ENCODE results near the gene SLC25A14.
A peak's percentile ranks its signal among the peaks of the same experiment; 100 is the strongest.
"Not testable (repeated sequence)": the region's sequence is repeated elsewhere in the genome, so short reads cannot be mapped to it uniquely, and the experiment has no call there.

Gene SLC25A14, protein sequence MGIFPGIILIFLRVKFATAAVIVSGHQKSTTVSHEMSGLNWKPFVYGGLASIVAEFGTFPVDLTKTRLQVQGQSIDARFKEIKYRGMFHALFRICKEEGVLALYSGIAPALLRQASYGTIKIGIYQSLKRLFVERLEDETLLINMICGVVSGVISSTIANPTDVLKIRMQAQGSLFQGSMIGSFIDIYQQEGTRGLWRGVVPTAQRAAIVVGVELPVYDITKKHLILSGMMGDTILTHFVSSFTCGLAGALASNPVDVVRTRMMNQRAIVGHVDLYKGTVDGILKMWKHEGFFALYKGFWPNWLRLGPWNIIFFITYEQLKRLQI

DNA sequence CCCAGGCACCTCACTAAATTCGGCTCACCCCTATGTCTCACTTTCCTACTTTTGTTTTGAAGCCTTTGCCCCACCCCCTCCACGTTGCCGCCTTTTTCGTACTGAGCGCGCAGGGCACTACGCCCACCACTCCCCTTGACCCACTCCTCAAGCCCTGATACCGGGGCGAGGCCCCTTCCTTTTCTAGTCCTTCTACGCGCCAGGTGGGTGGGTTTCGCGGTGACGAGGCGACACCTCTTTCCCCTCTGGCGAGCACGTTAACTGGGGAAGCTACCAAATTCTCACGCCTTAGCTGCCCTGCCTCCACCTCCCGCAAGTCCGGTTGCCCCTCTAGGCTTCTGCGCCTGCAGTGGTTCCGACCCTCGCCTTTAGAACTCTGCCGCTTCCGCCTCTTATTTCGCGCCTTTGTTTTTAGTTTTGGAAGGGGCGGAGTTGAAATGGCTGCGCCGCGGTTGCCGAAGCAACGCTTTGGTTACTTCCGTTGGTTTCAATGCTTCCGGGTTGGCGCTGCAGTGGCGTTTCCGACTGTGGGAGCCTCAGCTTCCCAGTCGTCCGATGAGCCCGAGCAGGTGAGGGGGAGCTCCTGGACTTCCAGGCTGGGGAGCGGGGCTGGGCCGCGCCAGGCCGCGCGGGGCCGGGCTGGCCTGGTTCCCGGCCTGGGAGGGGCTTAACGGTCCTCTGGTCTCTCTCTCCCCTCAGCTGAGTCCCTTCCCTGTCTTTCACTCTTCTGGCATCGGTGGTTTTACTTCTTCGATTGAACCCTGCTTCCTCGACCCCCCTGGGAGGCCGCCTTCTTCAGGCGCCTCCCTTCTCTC is at the start of gene SLC25A14:
SLC25A14 (plus strand) TSS at position 512 of the 815 bp plus-strand sequence. CDS start 360 bp downstream, outside the sequence.
- peak; percentile 7 for DNase-seq

DNA sequence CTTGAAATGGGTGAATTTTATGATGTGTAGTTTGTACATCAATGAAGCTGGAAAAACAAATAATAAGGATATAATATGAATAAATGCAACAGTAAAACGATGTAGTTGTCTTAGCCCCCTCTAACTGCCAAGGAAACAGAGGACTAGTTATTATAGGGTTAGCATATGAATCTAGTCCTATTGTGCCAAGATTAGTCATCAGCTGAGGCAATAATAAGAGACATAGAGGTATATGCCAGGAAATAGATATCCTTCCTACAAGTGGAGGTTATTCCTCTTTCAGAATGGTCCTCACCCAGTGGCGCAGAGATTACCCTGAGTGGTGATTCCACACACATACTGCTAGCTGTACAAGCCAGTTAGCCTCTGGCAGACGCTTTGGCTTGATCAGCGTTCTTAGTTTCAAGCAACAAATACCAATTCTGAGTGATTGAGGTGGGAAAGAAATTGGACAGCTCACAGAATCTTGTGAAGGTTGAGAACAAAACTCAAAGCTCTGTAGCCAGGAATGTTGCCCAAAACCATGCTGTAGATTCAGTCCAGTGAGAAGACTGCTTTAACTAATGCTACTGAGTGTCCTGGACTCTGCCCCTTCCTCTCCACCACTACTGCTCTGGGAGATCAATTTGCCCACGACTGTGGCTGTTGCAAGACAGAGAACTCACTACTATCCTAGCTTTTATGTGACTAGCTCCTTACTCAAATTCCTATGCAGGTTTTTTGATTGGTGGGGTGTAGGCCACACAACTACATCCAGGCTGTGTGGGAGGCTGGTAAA is 44.0 kb upstream of the SLC25A14 start:
- DNase-seq: no peak

DNA sequence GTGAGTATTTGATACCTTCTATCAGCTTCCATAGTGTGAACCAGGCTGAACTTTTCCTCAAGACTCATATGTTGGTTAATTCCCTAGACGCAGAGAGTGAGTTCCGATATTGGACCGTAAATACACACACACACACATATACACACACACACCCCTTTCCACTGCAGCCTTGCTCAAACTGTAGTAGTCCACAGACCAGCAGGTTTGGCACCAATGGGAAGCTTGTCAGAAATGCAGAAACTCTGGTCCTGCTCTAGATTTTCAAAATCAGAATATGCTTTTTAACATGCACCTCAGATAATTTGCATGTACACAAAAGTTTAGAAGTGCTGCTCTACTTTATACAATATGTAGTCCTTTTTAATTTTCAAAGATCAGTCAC is 43.4 kb upstream of the SLC25A14 start:
- no peak for DNase-seq

DNA sequence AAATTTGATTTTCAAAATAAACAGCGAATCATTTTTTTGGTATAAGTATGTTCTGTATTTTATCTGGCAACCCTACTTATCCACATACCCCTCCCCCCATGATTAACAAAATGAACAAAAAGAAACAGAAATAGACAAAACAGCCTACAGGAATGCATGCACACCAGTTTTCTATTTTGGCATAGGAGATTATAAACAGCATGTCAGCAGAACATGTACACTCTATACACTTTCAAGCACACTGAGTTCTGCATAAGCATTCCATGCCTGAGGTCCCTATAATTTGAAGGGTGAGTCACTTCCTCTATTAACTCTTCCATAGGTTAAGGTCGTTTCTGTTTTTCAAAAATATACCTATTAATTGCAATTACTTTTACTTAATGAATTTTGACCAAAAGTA is 43.0 kb upstream of the SLC25A14 start:
- DNase-seq: no peak

DNA sequence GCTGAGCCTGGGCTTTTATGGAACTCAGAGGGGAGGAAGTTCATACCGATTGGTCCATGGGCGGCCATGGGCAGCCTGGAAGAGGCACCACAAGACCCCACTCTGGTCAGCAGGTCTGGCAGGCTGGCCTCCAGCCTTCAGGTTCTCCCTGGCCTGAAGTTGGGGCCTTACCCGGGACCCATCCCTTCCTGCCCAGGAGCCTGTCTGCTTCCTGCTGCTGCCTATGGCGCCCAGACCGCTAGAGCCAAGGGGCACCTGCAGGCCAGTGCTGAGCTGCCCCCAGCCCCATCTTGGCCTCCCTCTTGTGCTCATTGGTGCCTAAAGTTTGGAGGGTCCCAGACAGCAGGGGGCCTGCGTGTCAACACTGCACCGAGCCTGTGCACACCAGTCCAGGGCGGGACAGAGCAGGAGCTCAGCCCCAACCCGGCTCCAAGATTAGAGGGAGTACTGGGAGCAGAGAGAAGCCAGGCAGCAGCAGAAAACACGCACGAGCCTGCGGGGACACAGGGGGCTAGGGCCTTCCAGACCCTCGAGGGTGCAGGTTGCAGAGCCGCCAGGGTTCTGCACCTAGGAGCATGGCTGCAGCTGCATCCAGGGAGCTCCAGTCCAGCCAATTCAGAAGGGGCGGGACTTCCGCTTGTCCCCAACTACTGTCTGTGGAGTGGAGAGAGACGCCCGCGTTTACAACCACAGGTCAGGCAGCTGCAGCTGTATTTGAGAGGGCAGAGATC is 40.3 kb upstream of the SLC25A14 start:
- no peak for DNase-seq

DNA sequence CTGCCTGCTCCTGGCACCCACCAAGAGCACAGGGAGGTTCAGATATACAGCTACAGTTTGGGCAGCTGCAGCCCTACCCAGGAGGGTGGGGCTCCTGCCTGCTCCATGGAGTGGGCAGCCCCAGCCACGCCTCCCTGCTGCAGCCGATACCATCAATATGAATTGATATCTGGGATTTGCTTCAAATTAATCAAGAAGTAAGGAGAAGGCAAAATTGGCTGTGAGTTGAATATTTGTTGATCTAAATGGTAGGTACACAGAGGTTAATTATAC is 39.8 kb upstream of the SLC25A14 start:
- no peak for DNase-seq

DNA sequence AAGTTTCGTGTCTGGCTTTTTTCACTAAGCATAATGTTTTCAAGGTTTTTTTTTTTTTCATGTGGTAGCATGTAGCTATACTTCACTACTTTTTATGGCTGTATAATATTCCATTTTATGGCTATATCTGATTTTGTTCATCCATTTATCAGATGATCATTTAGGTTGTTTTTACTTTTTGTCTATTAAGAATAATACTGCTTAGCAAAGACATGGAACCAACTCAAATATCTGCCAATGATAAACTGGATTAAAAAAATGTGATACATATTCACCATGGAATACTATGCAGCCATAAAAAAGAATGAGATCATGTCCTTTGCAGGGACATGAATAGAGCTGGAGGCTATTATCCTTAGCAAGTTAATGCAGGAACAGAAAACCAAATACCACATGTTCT is 38.3 kb upstream of the SLC25A14 start:
- DNase-seq: no peak

DNA sequence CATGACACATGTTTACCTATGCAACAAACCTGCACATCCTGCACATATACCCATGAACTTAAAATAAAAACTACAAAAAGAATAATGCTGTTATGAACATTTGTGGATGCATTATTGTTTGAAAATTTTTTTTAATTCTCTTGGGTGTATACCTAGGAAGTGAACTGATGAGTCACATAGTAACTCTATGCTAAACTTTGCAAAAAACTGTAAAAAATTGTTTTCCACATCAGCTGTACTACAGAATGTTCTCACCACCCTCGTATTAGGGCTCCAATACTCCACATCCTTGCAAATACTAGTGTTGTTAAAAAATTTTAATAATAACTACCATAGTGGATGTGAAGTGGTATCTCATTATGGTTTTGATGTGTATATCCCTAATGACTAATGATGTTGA is 37.7 kb upstream of the SLC25A14 start:
- no peak for DNase-seq

DNA sequence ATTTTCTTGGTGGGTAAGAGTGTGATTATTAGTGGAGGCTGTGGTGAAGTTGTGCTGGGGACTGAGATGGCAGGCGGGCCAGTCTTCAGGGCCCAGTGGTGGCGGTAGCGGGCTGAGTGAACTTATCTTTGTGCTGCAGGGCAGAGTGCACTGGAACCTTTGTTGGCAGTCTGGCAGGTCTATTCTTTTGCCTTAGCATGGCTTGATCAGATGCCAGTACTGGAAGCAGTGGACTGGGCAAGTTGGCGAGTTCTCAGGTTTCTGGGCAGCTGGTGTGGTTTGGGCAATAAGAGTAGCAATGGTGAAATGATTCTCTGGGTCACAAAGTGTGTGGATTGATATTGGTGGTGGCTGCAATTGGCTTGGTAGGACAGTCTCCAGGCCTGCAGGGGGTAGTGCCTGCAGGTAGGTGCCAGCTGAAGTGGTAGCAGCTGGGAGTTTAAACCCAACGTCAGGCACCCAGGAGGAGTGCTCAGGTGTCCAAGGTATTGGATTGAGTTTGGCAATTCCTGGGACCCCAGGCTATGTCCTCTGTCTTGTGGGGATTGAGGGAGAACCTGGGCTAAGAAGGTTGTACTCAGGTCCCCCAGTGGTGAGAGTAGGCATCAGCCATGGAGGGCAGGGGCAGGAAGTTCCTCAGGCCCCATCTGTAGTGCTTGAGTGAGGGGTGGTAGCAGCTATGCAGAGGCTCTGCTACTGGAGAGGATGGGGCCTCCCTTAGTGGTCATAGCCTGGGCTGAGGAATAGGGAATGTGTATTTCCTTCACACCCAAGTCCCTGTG is 34.9 kb upstream of the SLC25A14 start:
- no peak for DNase-seq

DNA sequence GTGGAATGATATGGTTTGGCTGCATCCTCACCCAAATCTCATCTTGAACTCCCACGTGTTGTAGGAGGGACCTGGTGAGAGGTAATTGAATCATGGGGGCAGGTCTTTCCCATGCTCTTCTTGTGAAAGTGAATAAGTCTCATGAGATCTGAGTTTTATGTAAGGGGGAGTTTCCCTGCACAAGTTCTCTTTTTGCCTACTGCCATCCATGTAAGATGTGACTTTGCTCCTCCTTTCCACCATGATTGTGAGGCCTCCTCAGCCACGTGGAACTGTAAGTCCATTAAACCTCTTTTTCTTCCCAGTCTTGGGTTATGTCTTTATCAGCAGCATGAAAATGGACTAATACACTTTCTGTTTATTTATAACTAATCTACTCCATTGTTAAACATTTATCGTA is 19.8 kb upstream of the SLC25A14 start:
- not testable (repeated sequence) for DNase-seq

DNA sequence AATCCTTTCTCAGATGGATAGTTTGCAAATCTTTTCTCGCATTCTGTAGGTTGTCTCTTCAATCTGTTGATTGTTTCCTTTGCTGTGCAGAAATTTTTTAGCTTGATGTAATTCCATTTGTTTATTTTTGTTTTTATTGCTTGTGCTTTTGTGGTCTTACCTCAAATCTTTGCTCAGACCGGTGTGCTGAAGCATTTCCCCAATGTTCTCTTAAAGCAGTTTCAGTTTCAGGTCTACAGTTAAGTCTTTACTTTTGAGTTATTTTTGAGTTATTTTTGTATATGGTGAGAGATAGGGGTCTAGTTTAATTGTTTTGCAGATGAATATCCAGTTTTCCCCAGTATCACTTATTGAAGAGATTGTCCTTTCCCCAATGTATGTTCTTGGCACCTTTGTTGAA is 18.2 kb upstream of the SLC25A14 start:
- no peak for DNase-seq

DNA sequence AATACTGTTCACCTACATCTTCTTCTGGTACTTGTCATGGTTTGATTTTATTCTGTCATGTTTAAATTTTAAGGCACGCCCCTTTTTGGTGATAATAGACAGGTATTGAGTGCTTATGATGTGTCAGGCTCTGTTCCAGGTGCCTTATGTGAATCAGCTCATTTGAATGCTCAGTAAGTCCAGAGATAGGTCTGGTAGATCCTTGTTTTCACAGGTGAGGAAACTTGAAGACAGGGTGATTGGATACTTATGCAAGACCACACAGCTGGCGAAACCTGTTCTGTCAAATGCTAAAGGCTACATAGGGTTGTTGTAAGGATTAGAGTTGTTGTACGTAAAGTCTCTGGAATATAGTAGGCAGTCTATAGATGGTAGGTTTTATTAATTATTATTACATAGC is 9.6 kb upstream of the SLC25A14 start:
- DNase-seq: no peak

DNA sequence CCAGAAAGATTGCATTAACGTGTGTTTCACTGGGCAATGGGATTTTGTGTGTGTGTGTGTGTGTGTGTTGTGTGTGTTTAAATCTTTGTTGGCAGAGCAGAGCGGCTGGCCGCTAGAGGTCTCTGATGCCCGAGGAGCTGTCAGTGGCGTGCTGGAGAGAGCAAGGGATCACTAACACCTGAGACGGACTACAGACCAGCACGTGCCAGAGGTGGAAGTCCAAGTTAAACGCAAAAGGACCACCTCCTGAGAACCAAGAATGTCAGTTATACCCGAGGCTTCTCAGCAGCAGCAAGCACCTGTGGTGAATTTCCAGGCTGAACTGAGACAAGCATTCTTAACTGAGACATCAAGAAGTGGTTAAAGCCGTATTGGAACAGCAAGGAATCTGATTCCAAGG is 9.0 kb upstream of the SLC25A14 start:
- no peak for DNase-seq

DNA sequence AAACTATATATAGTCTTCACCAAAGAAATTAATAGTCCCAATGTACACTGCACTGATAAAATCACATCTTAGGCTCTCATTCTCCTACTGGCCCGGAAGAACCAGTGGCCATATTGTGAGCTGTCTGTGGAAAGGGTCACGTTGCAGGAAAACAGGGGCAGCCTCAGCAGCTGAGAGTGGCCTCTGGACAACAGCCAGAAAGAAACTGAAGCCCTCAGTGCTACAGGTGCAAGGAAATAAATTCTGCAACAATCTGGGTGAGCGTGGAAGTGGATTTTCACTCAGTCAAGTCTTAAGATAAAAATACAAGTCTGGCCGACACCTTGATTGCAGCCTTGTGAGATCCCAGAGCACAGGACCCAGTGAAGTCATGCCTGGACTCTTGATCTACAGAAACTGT is 3.2 kb upstream of the SLC25A14 start:
- DNase-seq: no peak

DNA sequence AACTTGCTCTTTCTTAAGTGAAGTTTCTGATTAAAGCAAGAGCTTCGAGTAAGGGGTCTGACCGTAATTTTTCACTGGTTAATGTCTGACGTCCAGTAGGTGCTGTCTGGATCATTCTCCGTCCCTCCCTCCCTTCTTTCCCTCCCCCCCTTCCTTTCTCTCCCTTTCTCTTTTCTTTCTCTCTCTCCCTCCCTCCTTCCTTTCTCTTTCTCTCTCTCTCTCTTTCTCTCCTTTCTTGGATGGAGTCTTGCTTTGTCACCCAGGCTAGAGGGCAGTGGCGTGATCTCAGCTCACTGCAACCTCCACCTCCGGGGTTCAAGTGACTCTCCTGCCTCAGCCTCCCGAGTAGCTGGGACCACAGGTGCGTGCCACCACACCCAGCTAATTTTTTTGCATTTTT is 850 bp upstream of the SLC25A14 start:
- not testable (repeated sequence) for DNase-seq

DNA sequence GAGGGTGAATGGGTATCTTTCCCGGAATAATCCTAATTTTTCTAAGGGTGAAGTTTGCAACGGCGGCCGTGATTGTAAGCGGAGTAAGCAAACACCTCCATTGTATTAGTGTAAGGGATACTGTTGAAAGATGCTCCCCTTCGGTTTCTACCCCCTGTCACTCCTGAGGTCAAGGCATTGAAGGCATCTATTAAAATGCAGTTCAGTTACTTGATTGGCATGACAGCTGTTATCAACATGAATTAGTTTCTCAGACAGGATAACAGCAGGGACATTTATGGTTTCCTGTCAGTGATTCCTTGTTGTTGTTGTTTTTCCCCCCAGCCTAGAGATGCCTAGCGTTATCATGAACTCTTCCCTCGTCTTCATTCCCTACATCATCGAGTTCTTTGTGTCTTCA is 552 bp downstream of the SLC25A14 start:
- no peak for DNase-seq

DNA sequence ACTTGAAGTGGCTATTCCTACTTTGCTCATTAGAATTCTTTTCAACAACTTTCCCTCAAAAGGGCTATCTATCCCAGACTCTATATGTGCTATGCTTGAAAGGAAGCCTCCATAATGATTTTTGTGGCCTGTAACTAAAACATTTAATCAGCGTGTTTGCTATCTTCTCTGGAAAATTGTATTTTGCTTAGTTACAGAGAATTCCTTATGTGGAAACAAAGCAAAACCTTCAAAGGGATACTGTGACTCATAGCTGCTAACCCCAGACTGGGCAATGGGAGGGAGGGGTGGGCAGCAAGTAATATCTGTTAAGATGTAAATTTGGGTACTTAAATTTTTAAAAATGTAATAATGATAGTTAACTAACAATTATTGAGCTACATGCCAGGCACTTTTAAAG is 3.7 kb downstream of the SLC25A14 start:
- DNase-seq: no peak

DNA sequence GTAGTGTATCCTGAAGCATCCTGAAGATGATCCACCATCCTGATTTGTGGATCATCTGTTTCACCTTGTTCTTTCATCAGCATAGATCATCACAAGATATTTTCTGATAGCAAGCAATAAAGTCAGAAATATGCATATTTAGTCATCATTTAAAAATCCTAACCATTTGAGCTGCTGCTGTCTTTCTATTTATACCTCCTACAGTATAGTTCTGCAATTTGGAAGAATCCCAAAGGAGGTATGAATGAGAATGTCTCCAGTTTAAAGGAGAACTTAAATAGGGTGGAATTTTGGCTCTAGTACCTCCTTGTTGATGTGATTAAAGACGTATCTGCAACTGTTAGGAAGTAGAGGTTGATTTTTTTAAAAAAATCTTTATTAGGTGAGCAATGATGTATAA is 7.6 kb downstream of the SLC25A14 start:
- DNase-seq: no peak

DNA sequence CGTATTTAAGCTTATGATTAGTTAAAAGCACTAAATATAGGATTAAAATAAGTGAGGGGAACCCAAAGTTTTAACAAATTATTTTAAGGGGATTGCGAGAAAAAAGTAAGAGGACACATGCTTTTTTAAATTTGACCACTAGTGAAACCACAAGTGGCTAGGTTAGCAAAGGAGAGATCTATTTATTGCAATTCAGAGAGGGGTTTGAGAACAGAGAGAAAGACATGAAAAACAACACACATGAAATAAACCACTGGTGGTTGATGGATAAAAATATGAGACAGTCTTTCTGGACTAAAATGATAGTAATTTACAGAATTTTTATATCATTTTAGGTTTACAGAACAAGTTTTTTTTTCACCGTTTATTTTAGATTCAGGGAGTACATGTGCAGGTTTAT is 11.8 kb downstream of the SLC25A14 start:
- DNase-seq: no peak

DNA sequence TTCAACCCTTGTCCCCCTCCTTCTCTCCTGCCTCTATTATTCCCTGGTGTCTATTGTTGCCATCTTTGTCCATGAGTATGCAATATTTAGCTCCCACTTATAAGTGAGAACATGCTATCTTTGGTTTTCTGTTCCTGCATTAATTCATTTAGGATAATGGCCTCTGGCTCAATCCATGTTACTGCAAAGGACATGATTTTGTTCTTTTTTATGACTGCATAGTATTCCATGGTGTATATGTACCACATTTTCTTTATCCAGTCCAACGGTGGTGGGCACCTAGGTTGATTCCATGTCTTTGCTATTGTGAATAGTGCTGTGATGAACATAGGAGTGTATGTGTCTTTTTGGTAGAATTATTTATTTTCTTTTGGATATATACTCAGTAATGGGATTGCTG is 12.3 kb downstream of the SLC25A14 start:
- not testable (repeated sequence) for DNase-seq

DNA sequence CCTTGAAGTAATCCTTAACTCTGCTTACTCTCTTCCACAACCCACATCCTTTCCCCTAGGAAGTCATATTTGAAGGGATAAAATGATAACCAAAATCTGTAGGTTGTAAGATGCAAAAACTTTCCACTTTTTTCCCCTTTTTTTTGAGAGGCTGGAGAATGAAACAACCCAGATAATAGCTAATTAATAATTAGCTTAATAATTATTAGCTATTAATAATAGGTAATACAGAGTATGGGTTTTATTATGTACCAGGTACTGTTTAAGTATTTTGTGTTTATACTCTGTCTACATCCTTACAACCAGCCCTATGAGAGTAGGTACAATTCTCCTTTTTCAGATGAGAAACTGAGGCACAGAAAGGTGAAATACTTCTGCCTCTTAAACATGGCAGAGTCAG is 36.4 kb downstream of the SLC25A14 start:
- DNase-seq: no peak

DNA sequence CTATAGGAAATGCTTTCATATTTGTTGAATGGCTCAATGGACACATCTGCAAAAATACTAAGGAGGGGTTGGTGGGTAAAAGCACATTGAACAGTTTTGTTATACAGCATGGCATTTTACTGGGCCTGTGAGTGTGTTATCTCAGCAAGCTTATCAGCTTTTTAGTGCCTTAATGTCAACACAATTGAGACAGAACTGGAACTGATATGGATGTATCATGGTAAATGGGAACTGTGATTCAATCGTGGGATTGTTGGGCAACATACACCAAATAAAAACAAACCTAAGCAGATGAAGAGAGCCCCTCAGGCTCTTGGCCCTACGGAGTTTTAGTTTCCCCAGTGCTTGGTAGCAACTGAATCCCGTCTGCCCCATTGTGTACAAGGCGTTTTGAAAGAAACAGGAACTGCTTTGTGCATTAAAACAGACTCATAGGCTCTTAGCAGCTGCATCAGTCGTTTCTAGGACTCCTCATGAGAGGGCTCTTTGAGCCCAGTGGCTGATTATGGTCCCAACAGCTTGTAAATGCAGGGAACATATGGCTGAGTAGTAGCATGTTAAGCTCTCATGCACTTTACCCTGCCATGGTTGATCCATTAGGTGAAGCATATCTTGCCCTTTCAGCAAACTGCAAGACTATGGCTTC is 38.4 kb downstream of the SLC25A14 start:
- peak; percentile 5 for DNase-seq

Data from NCI-H1436 treated with DMSO at 0.1 percent for 48 hours (cell line).